HUES64 (cell line): Measurements from ENCODE around the gene CISD2.
"Not testable (repeated sequence)": the region's sequence is repeated elsewhere in the genome, so short reads cannot be mapped to it uniquely, and the experiment has no call there.

Source experiments
- H3K27ac ChIP-seq: 2 replicates; pipeline ENCODE4 v1.7.0; 2013; ENCODE audit warnings: low read depth, low read length, inconsistent platforms
- H3K27me3 ChIP-seq: 2 replicates; pipeline ENCODE4 v1.6.1; 2013; ENCODE audit warnings: mild to moderate bottlenecking, low read length; ENCODE audit not compliant: insufficient read depth
- H3K36me3 ChIP-seq: 2 replicates; pipeline ENCODE4 v1.6.1; 2013; ENCODE audit warnings: mild to moderate bottlenecking, low read length; ENCODE audit not compliant: insufficient read depth
- H3K4me1 ChIP-seq: 2 replicates; pipeline ENCODE4 v1.6.1; 2013; ENCODE audit warnings: mild to moderate bottlenecking, low read length, moderate library complexity; ENCODE audit not compliant: insufficient read depth
- H3K4me3 ChIP-seq: 2 replicates; pipeline ENCODE4 v1.5.1; 2013; ENCODE audit warnings: mild to moderate bottlenecking, low read length, moderate library complexity
- H3K9ac ChIP-seq: 2 replicates; pipeline ENCODE4 v1.6.1; 2013; ENCODE audit warnings: mild to moderate bottlenecking, low read depth, low read length
- H3K9me3 ChIP-seq: 2 replicates; pipeline ENCODE4 v1.6.1; 2013; ENCODE audit warnings: low read depth, low read length; ENCODE audit not compliant: insufficient read depth
- WGBS: fragments of 150-250, 120-280 bp; methylation state at CpG from one replicate; pipeline ENCODE4 v1.1.7; 2013; ENCODE audit warnings: missing lambda C conversion rate; 5-methylcytosine and 5-hydroxymethylcytosine counted together

Gene CISD2

DNA sequence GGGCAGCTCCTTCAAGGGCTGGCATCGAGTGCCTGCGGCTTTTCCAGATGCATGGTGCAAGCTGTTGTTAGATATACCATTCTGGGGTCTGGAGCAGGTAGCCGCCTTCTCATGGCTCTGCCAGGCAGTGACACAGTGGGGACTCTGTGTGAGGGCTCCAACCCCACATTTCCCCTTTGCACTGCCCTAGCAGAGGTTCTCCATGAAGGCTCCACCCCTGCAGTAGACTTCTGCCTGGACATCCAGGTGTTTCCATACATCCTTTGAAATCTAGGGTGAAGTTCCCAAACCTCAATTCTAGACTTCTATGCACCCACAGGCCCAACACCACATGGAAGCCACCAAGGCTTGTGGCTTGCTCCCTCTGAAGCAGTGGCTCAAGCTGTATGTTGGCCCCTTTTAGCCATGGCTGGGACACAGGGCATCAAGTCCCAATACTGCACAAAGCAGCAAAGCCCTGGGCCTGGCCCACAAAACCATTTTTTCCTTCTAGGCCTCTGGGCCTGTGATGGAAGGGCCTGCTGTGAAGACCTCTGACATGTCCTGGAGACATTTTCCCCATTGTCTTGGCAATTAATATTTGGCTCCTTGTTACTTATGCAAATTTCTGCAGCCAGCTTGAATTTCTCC lies 8.8 kb downstream of the CISD2 start:
- H3K9ac ChIP-seq, H3K27me3 ChIP-seq, H3K27ac ChIP-seq, H3K4me1 ChIP-seq, H3K4me3 ChIP-seq: not testable (repeated sequence)
- peaks cover 49% of the 10 kb centered on the region for H3K36me3 ChIP-seq
- WGBS: 97% methylated on average over 3 of the region's 3 CpGs
- peaks cover 23% of the 10 kb centered on the region for H3K9me3 ChIP-seq

- H3K27me3 ChIP-seq, H3K4me1 ChIP-seq, H3K9ac ChIP-seq, H3K27ac ChIP-seq, H3K4me3 ChIP-seq: not testable (repeated sequence)
- peaks cover 42% of the 10 kb centered on the region for H3K36me3 ChIP-seq
- WGBS: 66% methylated on average over 4 of the region's 4 CpGs
- H3K9me3 ChIP-seq: peaks cover 23% of the 10 kb centered on the region
Observed at GRCh38 chr4:102878349-102878748, 9.6 kb downstream of the CISD2 start.

DNA sequence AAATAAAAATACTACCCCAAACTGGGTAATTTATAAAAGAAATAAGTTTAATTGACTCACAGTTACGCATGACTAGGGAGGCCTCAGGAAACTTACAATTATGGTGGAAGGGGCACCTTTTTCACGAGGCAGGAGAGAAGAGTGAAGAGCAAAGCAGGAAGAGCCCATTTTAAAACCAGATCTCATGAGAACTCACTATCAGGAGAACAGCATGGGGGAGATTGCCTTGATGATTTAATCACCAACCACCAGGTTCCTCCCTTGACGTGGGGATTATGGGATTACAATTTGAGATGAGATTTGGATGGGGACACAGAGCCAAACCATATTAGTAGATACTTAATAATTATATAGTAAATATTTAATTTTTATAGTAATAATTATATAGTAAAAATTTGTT lies 10.1 kb downstream of the CISD2 start:
- 83% methylated on average over 2 of the region's 3 CpGs for WGBS
- Histone ChIP-seq H3K36me3 (peaks cover 42% of the 10 kb centered on the region), H3K4me1 (peaks cover 5% of the 10 kb centered on the region; the same call in 1 of the 2 replicates), H3K9ac (no peak overlapping the region), H3K27ac (no peak overlapping the region), H3K27me3 (no peaks in the 10 kb centered on the region), H3K9me3 (peaks cover 23% of the 10 kb centered on the region), H3K4me3 (no peak overlapping the region)

DNA sequence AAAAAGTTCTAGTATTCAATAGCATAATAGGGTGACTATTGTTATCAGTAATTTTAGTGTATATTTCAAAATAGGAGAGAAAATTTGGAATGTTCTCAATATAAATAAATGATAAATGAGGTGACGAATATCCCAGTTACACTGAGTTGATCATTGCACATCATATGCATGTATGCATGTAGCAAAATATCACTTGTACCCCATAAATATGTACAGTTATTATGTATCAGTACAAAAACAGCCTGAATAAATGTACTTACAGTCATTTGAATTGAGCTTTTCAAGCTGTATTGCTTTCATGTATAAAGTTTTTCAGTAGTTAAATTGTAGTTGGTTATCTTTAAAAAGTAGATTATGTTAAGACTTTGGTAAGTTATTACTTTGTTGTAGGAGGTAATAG lies 12.6 kb downstream of the CISD2 start:
- no peaks in the 10 kb centered on the region for H3K27me3 ChIP-seq
- 100% methylated on average over 1 of the region's 1 CpG for WGBS
- H3K4me3 ChIP-seq: no peak overlapping the region
- H3K9ac ChIP-seq: no peak overlapping the region
- peaks cover 26% of the 10 kb centered on the region for H3K36me3 ChIP-seq
- peaks cover 14% of the 10 kb centered on the region for H3K9me3 ChIP-seq
- no peak overlapping the region for H3K27ac ChIP-seq
- peaks cover 5% of the 10 kb centered on the region; the same call in 1 of the 2 replicates for H3K4me1 ChIP-seq

GRCh38 chr4:102883278-102883677 lies 14.5 kb downstream of the CISD2 start:
- Histone ChIP-seq H3K27me3 (no peaks in the 10 kb centered on the region), H3K9me3 (no peaks in the 10 kb centered on the region), H3K27ac (no peak overlapping the region), H3K36me3 (peaks cover 19% of the 10 kb centered on the region; the same call in 1 of the 2 replicates), H3K4me3 (no peak overlapping the region), H3K4me1 (peaks cover 5% of the 10 kb centered on the region; the same call in 1 of the 2 replicates), H3K9ac (no peak overlapping the region)
- WGBS: 91% methylated on average over 2 of the region's 2 CpGs

DNA sequence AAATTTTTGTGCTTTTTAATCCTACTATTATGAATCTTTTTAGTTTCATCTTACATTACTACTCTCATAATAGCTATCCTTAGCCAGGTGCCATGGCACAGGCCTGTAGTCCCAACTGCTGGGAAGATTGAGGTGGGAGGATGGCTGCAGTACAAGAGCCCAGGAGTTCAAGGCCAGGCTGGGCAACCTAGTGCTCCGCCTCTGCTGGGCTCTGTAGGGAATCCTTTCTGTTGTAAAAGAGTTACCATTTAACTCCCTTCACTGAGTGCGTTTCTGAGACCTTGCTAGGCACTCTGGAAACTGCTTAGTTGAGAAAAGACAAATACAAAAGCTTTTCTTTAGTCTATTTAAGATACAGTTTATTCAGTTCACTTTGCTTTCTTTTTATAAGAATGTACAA lies 19.8 kb downstream of the CISD2 start:
- not testable (repeated sequence) for H3K4me1 ChIP-seq, H3K27ac ChIP-seq, H3K9me3 ChIP-seq, H3K9ac ChIP-seq, H3K4me3 ChIP-seq, H3K27me3 ChIP-seq
- WGBS: 41% methylated on average over 2 of the region's 2 CpGs
- peaks cover 15% of the 10 kb centered on the region; the same call in 1 of the 2 replicates for H3K36me3 ChIP-seq

GRCh38 chr4:102889866-102890265 lies 21.1 kb downstream of the CISD2 start:
- H3K27me3 ChIP-seq, H3K4me1 ChIP-seq, H3K9me3 ChIP-seq, H3K9ac ChIP-seq, H3K27ac ChIP-seq, H3K4me3 ChIP-seq: not testable (repeated sequence)
- 100% methylated on average over 2 of the region's 3 CpGs for WGBS
- H3K36me3 ChIP-seq: peaks cover 15% of the 10 kb centered on the region; the same call in 1 of the 2 replicates

DNA sequence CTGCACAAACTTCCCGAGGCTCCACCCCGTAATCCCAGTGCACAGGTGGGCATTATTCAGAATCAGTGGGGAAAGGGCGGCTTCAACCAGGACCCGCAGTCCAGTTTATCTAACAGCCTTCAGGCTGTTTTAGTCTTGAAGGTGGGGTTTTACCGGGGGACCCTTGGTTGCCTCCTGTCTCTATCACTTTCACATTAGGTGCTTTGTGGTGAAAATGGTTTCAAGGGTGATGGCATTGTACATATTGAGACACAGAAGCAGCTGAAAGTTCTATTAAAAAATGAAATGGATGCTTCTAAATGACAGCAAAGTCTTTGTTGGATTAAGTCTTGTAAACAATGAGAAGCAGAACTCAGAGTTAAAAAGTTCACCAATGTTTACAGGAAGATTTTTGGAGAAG lies 27.8 kb downstream of the CISD2 start:
- WGBS: 94% methylated on average over 5 of the region's 5 CpGs

DNA sequence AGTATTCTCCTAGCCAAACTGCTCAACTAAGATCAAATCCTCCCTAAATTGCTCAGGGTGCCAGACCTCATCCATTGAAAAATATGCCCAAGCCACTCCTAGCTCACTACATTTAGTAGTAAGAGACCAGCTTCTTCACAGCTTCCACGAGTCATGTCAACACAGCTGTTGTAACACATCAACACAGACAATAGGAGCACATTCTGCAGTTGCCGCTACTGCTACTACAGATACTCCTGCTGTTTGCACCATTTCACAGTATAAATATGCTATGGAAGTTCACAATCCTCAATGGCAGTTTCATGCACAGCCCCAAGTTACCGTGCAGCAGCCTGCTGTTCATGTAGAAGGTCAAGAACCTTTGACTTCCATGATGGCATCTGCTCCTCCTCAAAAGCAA lies 28.8 kb downstream of the CISD2 start:
- not testable (repeated sequence) for H3K27me3 ChIP-seq, H3K36me3 ChIP-seq, H3K9ac ChIP-seq, H3K27ac ChIP-seq, H3K9me3 ChIP-seq, H3K4me1 ChIP-seq, H3K4me3 ChIP-seq
- WGBS: 93% methylated on average over 3 of the region's 3 CpGs

More for the DNA sequence above, 27.8 kb downstream of the CISD2 start:
- H3K9me3 ChIP-seq, H3K27me3 ChIP-seq, H3K27ac ChIP-seq, H3K4me3 ChIP-seq, H3K9ac ChIP-seq, H3K4me1 ChIP-seq, H3K36me3 ChIP-seq: not testable (repeated sequence)

GRCh38 chr4:102901804-102902203 lies 33.0 kb downstream of the CISD2 start:
- no peaks in the 10 kb centered on the region for H3K36me3 ChIP-seq
- no peak overlapping the region for H3K9ac ChIP-seq
- no peak overlapping the region for H3K4me3 ChIP-seq
- H3K4me1 ChIP-seq: no peaks in the 10 kb centered on the region
- no peaks in the 10 kb centered on the region for H3K9me3 ChIP-seq
- H3K27me3 ChIP-seq: no peaks in the 10 kb centered on the region
- 82% methylated on average over 2 of the region's 2 CpGs for WGBS
- no peak overlapping the region for H3K27ac ChIP-seq

DNA sequence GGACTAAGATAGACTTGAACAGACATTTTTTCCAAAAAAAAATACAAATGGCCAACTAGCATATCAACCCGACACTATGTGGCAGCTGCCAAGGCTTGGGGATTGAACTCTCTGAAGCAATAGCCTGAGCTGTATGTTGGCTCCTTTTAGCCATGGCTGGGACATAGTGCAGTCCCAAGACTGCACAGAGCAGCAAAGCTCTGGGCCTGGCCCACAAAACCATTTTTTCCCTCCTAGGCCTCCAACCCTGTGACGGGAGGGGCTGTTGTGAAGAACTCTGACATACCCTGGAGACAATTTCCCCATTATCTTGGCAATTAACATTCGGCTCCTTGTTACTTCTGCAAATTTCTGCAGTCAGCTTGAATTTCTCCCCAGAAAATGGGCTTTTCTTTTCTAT lies 50.1 kb downstream of the CISD2 start:
- Histone ChIP-seq H3K27ac (no peak overlapping the region), H3K4me3 (no peak overlapping the region), H3K9me3 (0 out of 2 replicates have a peak, but pooled peaks cover 6% of the 10 kb centered on the region), H3K27me3 (no peaks in the 10 kb centered on the region), H3K9ac (no peak overlapping the region), H3K4me1 (no peaks in the 10 kb centered on the region), H3K36me3 (no peaks in the 10 kb centered on the region)
- 96% methylated on average over 3 of the region's 3 CpGs for WGBS

DNA sequence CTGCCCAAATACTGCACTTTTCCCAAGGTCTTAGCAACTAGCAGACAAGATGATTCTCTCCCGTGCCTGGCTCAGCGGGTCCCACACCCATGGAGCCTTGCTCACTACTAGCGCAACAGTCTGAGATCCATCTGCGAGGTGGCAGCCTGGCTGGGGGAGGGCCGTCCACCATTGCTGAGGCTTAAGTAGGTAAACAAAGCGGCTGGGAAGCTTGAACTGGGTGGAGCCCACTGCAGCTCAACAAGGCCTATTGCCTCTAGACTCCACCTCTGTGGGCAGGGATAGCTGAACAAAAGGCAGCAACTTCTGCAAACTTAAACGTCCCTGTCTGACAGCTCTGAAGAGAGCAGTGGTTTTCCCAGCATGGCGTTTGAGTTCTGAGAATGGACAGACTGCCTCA lies 50.9 kb downstream of the CISD2 start:
- not testable (repeated sequence) for H3K4me3 ChIP-seq, H3K9me3 ChIP-seq, H3K36me3 ChIP-seq, H3K27me3 ChIP-seq, H3K9ac ChIP-seq, H3K27ac ChIP-seq, H3K4me1 ChIP-seq
- 82% methylated on average over 8 of the region's 8 CpGs for WGBS
